Fibroblast of skin of right quadriceps (primary cell): Measurements from ENCODE around the gene PRMT9.

Experiments
- DNase-seq: peaks from one replicate; pipeline ENCODE4 v3.0.0-alpha.2; 2013

PRMT9 gene

GRCh38 chr4:147617841-147618691, 65.9 kb downstream of the PRMT9 start:
- DNase-seq = no peak

GRCh38 chr4:147617173-147617840, 66.7 kb downstream of the PRMT9 start, which contains the start of gene TMEM184C:
TSS of gene TMEM184C (plus strand) at chr4:147617397. CDS start at chr4:147617957, 560 bp downstream.
- DNase-seq = peak; percentile 94

GRCh38 chr4:147616849-147617172, 67.2 kb downstream of the PRMT9 start:
- DNase-seq = no peak

GRCh38 chr4:147610686-147611085, 73.3 kb downstream of the PRMT9 start:
- peak; percentile 44 for DNase-seq

- no peak for DNase-seq
Measured at GRCh38 chr4:147607471-147607870, 76.5 kb downstream of the PRMT9 start.

- DNase-seq = no peak
Measured at GRCh38 chr4:147605499-147605898, 78.5 kb downstream of the PRMT9 start.

GRCh38 chr4:147599769-147600168, 84.2 kb downstream of the PRMT9 start:
- DNase-seq = peak; percentile 77

- DNase-seq = no peak
Measured at GRCh38 chr4:147599206-147599605, 84.8 kb downstream of the PRMT9 start.

- no peak for DNase-seq
Measured at GRCh38 chr4:147597561-147597960, 86.4 kb downstream of the PRMT9 start.

- peak; percentile 89 for DNase-seq
Measured at GRCh38 chr4:147596981-147597380, 87.0 kb downstream of the PRMT9 start.

- no peak for DNase-seq
Measured at GRCh38 chr4:147596377-147596776, 87.6 kb downstream of the PRMT9 start.

- DNase-seq = no peak
Measured at GRCh38 chr4:147594578-147594977, 89.4 kb downstream of the PRMT9 start.

- no peak for DNase-seq
Measured at GRCh38 chr4:147594107-147594506, 89.9 kb downstream of the PRMT9 start.

GRCh38 chr4:147591106-147591505, 92.9 kb downstream of the PRMT9 start:
- no peak for DNase-seq

GRCh38 chr4:147590249-147590920, 93.6 kb downstream of the PRMT9 start:
- DNase-seq = peak; percentile 72

- DNase-seq = no peak
Measured at GRCh38 chr4:147589586-147589985, 94.4 kb downstream of the PRMT9 start.
